ACC112 (cell line): ENCODE data around the gene CXCL14.

ENCODE experiments used
- H2AFZ ChIP-seq: fragments of 200-600 bp; sonication (generic); one replicate; pipeline ENCODE4 v1.6.0; 2017; ENCODE audit warnings: antibody characterized with exemption, low read length; ENCODE audit not compliant: unreplicated experiment
- H3K27ac ChIP-seq: fragments of 200-600 bp; sonication (generic); 2 replicates; pipeline ENCODE4 v1.5.1; 2014; ENCODE audit warnings: low read depth, mild to moderate bottlenecking, antibody characterized with exemption, low read length, moderate library complexity
- H3K27me3 ChIP-seq: fragments of 200-600 bp; sonication (generic); 2 replicates; pipeline ENCODE4 v1.6.1; 2014; ENCODE audit warnings: mild to moderate bottlenecking, antibody characterized with exemption, low read length, moderate library complexity, mixed read lengths; ENCODE audit not compliant: insufficient read depth
- H3K36me3 ChIP-seq: fragments of 200-600 bp; sonication (generic); 2 replicates; pipeline ENCODE4 v1.6.1; 2016; ENCODE audit warnings: mild to moderate bottlenecking, antibody characterized with exemption, low read length, moderate library complexity, mixed read lengths; ENCODE audit not compliant: insufficient read depth
- H3K4me1 ChIP-seq: fragments of 200-600 bp; sonication (generic); one replicate; pipeline ENCODE4 v1.6.1; 2016; ENCODE audit warnings: low read length, mixed read lengths; ENCODE audit not compliant: insufficient read depth, unreplicated experiment, control insufficient read depth
- H3K4me3 ChIP-seq: fragments of 200-600 bp; sonication (generic); 2 replicates; pipeline ENCODE4 v1.5.1; 2014; ENCODE audit warnings: mild to moderate bottlenecking, low read depth, low read length
- H3K79me2 ChIP-seq: fragments of 200-600 bp; sonication (generic); one replicate; pipeline ENCODE4 v1.6.0; 2016; ENCODE audit warnings: low read length; ENCODE audit not compliant: control insufficient read depth, unreplicated experiment, insufficient read depth

Gene CXCL14

DNA sequence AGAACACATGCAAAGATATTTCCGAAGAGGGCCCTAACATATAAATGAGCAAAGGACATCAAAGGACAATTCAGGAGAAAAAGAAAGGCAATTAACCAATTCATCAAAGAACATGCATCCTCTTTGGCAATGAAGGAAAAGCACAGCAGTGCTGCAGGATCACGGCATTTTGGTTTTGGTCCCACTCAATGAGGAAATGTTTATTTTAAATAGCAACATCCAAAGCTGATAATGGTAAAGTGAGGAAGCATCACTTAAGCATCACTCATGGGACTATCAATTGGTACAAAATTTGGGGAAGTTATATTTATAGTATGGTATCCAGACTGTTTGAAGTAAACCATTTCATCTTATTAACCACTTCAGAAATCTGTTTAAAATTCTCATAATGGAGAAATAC, 5.5 kb upstream of the CXCL14 start:
- Histone ChIP-seq H3K4me3 (no peak overlapping the region), H3K27me3 (peaks cover 92% of the 10 kb centered on the region), H3K4me1 (no peaks in the 10 kb centered on the region), H3K27ac (no peak overlapping the region), H2AFZ (no peak overlapping the region), H3K79me2 (no peaks in the 10 kb centered on the region), H3K36me3 (no peaks in the 10 kb centered on the region)

DNA sequence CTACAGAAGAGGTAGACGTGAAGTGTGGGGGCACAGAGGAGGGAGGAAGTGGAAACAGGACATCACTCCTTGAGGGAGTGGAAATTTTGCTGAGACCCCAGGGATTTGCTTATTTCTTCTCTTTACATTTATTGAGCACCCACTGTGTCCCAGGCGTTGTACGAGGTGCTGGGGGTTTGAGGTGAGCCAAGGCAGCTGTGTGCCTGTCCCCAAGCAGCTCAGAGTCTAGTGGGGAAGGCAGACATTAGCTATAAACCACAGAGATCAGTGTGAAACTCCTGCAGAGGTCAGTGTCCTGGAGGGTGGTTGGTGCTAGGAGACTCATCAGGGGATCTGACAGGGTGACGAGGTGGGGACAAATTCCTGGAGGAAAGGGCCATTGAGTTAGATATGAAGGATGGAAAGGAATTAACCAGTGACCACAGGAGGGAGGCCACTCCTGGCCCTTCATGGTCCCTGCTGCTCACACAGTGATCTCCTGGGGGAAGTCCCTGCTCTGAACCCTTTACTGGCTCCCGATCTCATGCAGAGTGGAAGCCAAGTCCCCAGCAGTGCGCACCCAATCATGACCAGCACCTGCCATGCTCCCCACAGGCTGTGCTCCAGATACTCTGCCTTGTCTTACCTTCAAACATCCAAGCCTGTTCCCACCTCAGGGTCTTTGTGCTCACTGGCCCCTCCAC, 3.4 kb upstream of the CXCL14 start:
- no peak overlapping the region for H3K4me3 ChIP-seq
- no peaks in the 10 kb centered on the region for H3K4me1 ChIP-seq
- H3K27me3 ChIP-seq = peaks cover 96% of the 10 kb centered on the region
- H3K79me2 ChIP-seq = no peaks in the 10 kb centered on the region
- H2AFZ ChIP-seq = no peak overlapping the region
- no peaks in the 10 kb centered on the region for H3K36me3 ChIP-seq
- H3K27ac ChIP-seq = no peak overlapping the region

DNA sequence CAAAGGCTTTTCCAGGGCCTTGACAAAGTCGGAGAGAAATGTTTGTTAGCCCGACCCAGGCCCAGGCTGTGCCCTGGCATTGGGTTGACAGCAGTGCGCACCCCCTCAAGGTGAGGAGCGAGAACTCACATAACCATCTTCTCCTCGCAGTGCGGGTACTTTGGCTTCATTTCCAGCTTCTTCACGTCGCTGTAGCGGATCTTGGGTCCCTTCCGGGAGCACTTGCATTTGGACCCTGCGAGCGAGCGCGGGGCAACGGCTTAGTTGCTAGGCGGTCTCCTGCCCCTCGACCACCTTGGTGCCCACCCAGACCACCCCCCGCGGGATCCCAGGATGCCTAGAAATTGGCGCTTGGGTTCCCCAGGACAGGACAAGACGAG, 496 bp downstream of the CXCL14 start:
- no peaks in the 10 kb centered on the region for H3K79me2 ChIP-seq
- no peaks in the 10 kb centered on the region for H3K36me3 ChIP-seq
- peak overlapping the region; percentile 52 for H3K4me3 ChIP-seq
- H2AFZ ChIP-seq = no peak overlapping the region
- peaks cover 12% of the 10 kb centered on the region for H3K4me1 ChIP-seq
- H3K27ac ChIP-seq = no peak overlapping the region
- H3K27me3 ChIP-seq = peaks cover 64% of the 10 kb centered on the region

DNA sequence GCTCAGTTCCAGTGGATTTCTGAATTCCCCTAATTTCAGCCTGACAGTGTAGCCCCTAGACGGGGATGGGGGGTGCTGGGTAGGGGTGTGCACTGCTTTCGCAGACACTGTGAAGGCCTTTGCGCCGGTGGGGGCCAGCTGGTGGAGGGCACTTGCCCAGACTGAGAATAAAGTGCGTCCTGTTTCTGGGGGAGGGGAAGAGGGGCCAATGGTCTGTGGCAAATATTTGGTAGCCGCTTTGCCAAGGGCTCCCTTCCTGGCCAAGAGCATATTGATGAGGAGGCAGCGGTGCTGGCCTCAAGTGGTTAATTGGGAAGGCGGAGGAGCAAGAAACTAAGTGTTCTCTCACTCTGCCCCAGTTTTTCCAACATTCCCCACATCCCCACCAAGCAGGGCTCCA, 1.4 kb downstream of the CXCL14 start:
- Histone ChIP-seq H3K27ac (no peak overlapping the region), H3K36me3 (no peaks in the 10 kb centered on the region), H3K27me3 (peaks cover 56% of the 10 kb centered on the region), H3K79me2 (no peaks in the 10 kb centered on the region), H3K4me1 (peaks cover 12% of the 10 kb centered on the region), H3K4me3 (no peak overlapping the region), H2AFZ (no peak overlapping the region)

DNA sequence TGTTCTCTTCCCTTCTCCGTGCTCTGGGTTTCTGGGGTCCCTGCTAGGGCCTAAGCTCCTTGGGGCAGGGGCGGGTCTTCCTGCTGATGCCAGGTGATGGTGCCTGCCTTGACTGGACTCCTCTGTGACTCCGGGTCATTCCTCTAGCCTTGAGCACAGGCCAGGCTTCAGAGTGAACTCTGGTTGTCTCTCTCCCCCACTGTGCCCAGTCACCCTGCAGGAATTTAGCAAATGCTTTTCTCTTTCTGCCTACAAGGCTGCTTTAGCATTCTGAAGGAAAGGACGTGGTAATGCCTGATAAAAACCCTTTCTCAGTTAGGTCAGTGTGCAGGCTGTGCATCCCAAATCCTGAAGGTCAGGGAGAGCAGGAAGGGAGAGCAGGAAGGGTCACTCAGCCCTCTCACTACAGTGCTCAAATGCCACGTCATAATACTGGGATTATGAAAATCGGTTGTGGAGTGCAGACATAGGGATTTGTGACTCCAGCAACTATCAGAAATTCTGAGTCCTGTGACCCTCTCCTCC, 2.7 kb downstream of the CXCL14 start:
- Histone ChIP-seq H3K27ac (no peak overlapping the region), H3K36me3 (no peaks in the 10 kb centered on the region), H3K27me3 (peaks cover 43% of the 10 kb centered on the region), H3K79me2 (no peaks in the 10 kb centered on the region), H2AFZ (no peak overlapping the region), H3K4me3 (no peak overlapping the region), H3K4me1 (peaks cover 12% of the 10 kb centered on the region)

DNA sequence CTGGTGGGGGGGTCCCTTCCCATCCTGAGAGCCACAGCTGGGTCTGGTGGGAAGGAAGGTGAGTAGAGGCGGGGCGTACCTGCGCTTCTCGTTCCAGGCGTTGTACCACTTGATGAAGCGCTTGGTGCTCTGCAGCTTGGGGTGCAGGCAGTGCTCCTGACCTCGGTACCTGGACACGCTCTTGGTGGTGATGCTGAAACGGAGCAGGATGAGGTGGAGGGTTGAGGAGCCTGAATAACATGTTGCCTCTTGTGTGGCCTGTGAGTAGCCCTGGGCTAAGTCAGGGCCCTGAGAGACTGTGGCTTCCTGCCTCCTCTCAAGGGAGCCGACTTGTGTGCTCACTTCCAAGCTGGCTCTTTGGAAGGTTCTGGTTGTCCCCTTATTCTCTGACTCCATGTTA, 4.3 kb downstream of the CXCL14 start:
- H3K4me3 ChIP-seq = no peak overlapping the region
- H3K79me2 ChIP-seq = no peaks in the 10 kb centered on the region
- no peak overlapping the region for H3K27ac ChIP-seq

DNA sequence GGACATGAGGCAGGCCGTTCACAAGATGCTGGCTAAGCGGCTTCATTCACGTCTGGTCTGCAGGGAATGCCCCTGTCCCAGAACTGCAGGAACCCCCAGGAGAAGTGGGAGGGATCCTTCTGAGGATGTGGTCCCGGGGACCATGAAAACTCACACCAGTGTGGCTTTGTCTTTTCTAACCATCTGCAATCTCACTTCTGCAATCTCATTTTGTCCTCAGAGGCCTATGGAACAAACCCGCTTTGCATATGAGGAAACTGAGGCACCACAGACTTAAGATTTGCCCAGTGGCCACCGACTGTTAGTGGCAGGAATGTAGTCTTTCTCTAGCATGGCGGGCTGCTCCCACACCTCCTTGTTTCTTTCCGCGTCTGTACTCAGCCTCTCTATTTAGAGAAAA, 6.9 kb downstream of the CXCL14 start:
- Histone ChIP-seq H3K79me2 (no peaks in the 10 kb centered on the region), H3K4me3 (no peak overlapping the region), H3K36me3 (no peaks in the 10 kb centered on the region), H3K27me3 (peaks cover 2% of the 10 kb centered on the region), H3K4me1 (peaks cover 10% of the 10 kb centered on the region), H3K27ac (no peak overlapping the region), H2AFZ (no peak overlapping the region)

More for the DNA sequence above, 4.3 kb downstream of the CXCL14 start:
- Histone ChIP-seq H3K27me3 (peaks cover 28% of the 10 kb centered on the region), H3K4me1 (peaks cover 12% of the 10 kb centered on the region), H3K36me3 (no peaks in the 10 kb centered on the region), H2AFZ (no peak overlapping the region)

DNA sequence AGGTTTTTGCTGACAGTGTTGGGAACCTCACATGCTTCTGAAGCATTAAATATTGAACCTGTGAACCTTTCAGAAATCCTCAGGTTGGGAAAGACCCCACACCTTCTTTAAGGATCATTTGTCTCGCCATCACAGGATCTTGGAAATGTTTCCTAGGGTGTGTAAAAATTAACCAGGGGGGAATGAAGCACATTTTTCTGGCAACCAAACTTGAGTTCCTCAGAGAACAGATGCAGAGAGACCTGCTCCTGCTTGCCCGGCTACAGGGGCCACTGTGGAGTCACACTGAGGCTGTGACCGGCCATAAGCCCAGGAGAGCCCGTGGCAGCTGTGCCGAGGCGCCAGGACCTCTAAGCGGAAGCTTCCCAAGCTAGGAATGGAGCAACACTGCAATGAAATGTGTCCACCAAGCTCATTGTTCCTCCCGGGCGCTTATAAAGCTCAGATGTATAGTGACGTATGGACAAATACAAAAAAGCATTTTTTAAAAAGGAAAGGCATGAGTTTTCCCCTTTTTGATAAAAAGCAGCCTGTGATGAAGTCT, 7.7 kb downstream of the CXCL14 start:
- Histone ChIP-seq H3K4me3 (no peak overlapping the region), H3K79me2 (no peaks in the 10 kb centered on the region), H3K27ac (no peak overlapping the region), H3K27me3 (no peaks in the 10 kb centered on the region; the same call in 1 of the 2 replicates), H2AFZ (no peak overlapping the region), H3K4me1 (peaks cover 2% of the 10 kb centered on the region), H3K36me3 (no peaks in the 10 kb centered on the region)

DNA sequence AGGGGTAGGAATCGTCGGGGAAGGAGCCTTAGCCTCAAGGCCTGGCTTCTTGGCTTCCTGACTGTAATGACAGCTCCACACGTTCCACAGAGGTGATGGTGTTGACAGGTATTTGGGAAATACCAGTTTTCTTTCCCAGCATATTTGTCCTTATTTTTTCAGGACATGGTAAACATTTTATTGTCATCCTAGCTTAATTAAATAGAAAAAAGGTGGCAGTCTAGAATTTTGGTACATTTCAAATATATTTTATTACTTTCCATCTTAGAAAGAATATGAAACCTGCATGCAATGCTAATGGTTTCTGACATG, 8.4 kb downstream of the CXCL14 start:
- Histone ChIP-seq H3K27me3 (peaks cover 3% of the 10 kb centered on the region), H2AFZ (no peak overlapping the region), H3K79me2 (no peaks in the 10 kb centered on the region), H3K27ac (no peak overlapping the region), H3K36me3 (no peaks in the 10 kb centered on the region), H3K4me1 (no peaks in the 10 kb centered on the region), H3K4me3 (no peak overlapping the region)

DNA sequence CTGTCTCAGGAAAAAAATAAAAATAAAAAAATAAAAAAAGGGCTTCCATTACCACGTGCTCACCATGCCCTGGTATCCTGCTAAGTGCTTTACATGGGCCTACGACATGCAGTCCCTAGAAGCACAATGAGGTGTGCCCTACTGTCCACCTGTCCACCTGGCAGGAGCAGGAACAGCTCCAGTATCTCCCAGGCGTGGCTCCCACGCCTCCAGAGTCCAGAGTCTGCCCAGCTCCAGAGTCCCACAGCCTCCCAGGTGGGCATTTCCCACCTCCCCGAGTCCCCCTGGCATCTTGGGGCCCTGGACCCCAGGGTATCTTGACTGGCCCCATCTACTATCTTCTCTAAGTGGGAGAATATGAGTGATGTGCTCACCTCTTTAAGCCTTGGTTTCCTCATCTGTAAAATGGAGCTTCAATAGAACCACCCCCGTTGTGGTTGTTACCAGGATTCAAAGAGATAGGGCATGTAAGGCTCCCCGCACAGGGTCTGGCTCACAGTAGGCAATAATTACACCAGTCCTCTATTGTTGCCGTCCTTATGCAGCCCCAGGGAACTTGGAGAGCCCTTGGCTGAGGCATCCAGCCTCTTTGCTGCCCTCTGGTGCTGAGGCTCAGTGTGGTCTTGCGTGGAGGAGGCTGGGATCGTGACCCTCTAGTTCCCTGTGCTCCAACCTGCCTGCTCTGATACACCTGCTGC, 8.9 kb downstream of the CXCL14 start:
- H3K27me3 ChIP-seq = peaks cover 7% of the 10 kb centered on the region
- no peak overlapping the region for H3K4me3 ChIP-seq
- H2AFZ ChIP-seq = no peak overlapping the region
- H3K27ac ChIP-seq = no peak overlapping the region
- H3K79me2 ChIP-seq = no peaks in the 10 kb centered on the region
- H3K36me3 ChIP-seq = no peaks in the 10 kb centered on the region
- H3K4me1 ChIP-seq = no peaks in the 10 kb centered on the region

DNA sequence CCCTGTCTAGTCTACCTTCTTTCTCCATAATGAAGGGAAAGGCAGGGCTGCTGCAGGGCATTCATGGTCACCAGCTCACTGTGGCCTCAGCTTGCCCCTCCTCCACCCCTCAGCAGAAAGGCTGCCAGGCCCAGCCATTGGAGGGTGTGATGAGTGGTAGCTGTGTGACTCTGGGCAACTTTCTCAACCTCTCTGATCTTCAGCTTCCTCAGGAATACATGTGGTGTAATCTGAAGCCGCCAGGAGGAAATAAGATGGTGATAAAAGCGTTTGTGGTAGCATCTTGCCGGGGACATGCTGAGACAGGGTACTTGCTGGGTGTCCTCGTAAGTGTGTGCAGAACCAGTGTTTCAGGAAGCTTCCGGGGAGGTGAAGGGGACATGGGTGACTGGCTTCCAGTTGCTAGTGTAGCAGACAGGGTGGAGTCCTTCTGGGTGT, 9.8 kb downstream of the CXCL14 start:
- Histone ChIP-seq H3K4me1 (no peaks in the 10 kb centered on the region), H3K79me2 (no peaks in the 10 kb centered on the region), H3K36me3 (no peaks in the 10 kb centered on the region), H3K27me3 (peaks cover 7% of the 10 kb centered on the region), H2AFZ (no peak overlapping the region), H3K4me3 (no peak overlapping the region), H3K27ac (no peak overlapping the region)
